ENCODE results near the gene ZBTB11.

ZBTB11 gene

GRCh38 chr3:101689286-101689685 is 12.4 kb upstream of the ZBTB11 start (continued):
- TF ChIP-seq ZNF621 (tag by site-specific recombination; IDR thresholded peaks at IDR 0.05) (no peak), ZNF785 (tag by site-specific recombination; IDR thresholded peaks at IDR 0.05) (no peak), SP3 (tag by site-specific recombination; IDR thresholded peaks at IDR 0.05) (no peak)

- Histone ChIP-seq H3K4me3 (ENCODE audit: low read depth, low read length) (peak overlapping the region; percentile 84), H3K27ac (ENCODE audit: extremely low read depth, low read depth, low read length) (peak overlapping the region; percentile 93; the same call in 1 of the 2 replicates), H3K4me1 (ENCODE audit: control insufficient read depth, insufficient read depth, low read length) (no peaks in the 10 kb centered on the region), H3K36me3 (ENCODE audit: control insufficient read depth in 2 of 2, insufficient read depth in 1 of 2, low read length in 2 of 2) (peaks cover 24 to 43% of the 10 kb centered on the region in 2 experiments; a peak in 2 of 3 replicates), H3K9me3 (ENCODE audit: control insufficient read depth, insufficient read depth, low read depth, low read length) (no peaks in the 10 kb centered on the region)
- ChIA-PET CTCF (interaction anchor here (1.1 kb wide), 1 partner anchor 10 kb away, joined by 4 read pairs; no protein-coding TSS in a partner anchor), POLR2A (interaction anchor here (0.7 to 4.2 kb wide), 7 partner anchors 11 to 113 kb away, joined by 3 to 65 read pairs (median 4); partner anchors contain the start of genes CEP97, NXPE3, PCNP and ZBTB11)
- TF ChIP-seq ZNF623 (tag by site-specific recombination; IDR thresholded peaks at IDR 0.05) = no peak
- 0 out of 2 replicates have a peak, but pooled peaks have one; percentile 11 for TF ChIP-seq ZNF335 (tag by site-specific recombination; conservative IDR thresholded peaks at IDR 0.05)
- 0 out of 2 replicates have a peak, but pooled peaks have one; percentile 3 for TF ChIP-seq ZNF792 (tag by site-specific recombination; IDR thresholded peaks at IDR 0.05)
- 0 out of 2 replicates have a peak, but pooled peaks have one; percentile 0 for TF ChIP-seq FEZF1 (tag by site-specific recombination; IDR thresholded peaks at IDR 0.05)
Observed at GRCh38 chr3:101687142-101687931, 10.4 kb upstream of the ZBTB11 start.

- TF ChIP-seq ELK4 (IDR thresholded peaks at IDR 0.05; ENCODE audit: borderline replicate concordance, low read depth, low read length) = no peak
- Histone ChIP-seq H3K27ac (ENCODE audit: extremely low read depth, low read depth, low read length) (peak overlapping the region; percentile 93), H3K36me3 (ENCODE audit: control insufficient read depth in 2 of 2, insufficient read depth in 1 of 2, low read length in 2 of 2) (peaks cover 37 to 57% of the 10 kb centered on the region in 2 experiments), H3K9me3 (ENCODE audit: control insufficient read depth, insufficient read depth, low read depth, low read length) (no peaks in the 10 kb centered on the region), H3K4me1 (ENCODE audit: control insufficient read depth, insufficient read depth, low read length) (no peaks in the 10 kb centered on the region), H3K4me3 (ENCODE audit: low read depth, low read length) (peak overlapping the region; percentile 84)
- CTCF ChIA-PET = interaction anchor here (1.1 kb wide), 1 partner anchor 8 kb away, joined by 4 read pairs; no protein-coding TSS in a partner anchor
- POLR2A ChIA-PET = interaction anchor here (0.6 to 4.2 kb wide), 6 partner anchors 9 to 161 kb away, joined by 3 to 65 read pairs (median 6); partner anchors contain the start of genes CEP97, NXPE3, PCNP and ZBTB11
Observed at GRCh38 chr3:101685870-101686307, 9.0 kb upstream of the ZBTB11 start.

- Histone ChIP-seq H3K4me1 (ENCODE audit: control insufficient read depth, insufficient read depth, low read length) (no peaks in the 10 kb centered on the region), H3K9me3 (ENCODE audit: control insufficient read depth, insufficient read depth, low read depth, low read length) (no peaks in the 10 kb centered on the region), H3K36me3 (ENCODE audit: control insufficient read depth in 2 of 2, insufficient read depth in 1 of 2, low read length in 2 of 2) (peaks cover 37 to 66% of the 10 kb centered on the region in 2 experiments), H3K4me3 (ENCODE audit: low read depth, low read length) (peak overlapping the region; percentile 84), H3K27ac (ENCODE audit: extremely low read depth, low read depth, low read length) (0 out of 2 replicates have a peak overlapping the region, but pooled peaks have one; percentile 93)
- TF ChIP-seq ZNF146 (tag by site-specific recombination; IDR thresholded peaks at IDR 0.05) (no peak), ZNF785 (tag by site-specific recombination; IDR thresholded peaks at IDR 0.05) (no peak), ZNF610 (tag by site-specific recombination; IDR thresholded peaks at IDR 0.05; ENCODE audit: borderline replicate concordance) (no peak), ZBTB8A (tag by site-specific recombination; IDR thresholded peaks at IDR 0.05) (no peak), ZNF621 (tag by site-specific recombination; IDR thresholded peaks at IDR 0.05) (no peak), ZNF654 (tag by site-specific recombination; IDR thresholded peaks at IDR 0.05; ENCODE audit: low read depth) (no peak), TSHZ1 (tag by site-specific recombination; IDR thresholded peaks at IDR 0.05; ENCODE audit: borderline replicate concordance) (no peak), ZSCAN18 (tag by site-specific recombination; IDR thresholded peaks at IDR 0.05) (no peak), ZNF391 (tag by site-specific recombination; IDR thresholded peaks at IDR 0.05; ENCODE audit: borderline replicate concordance, low read depth) (no peak), ZNF701 (tag by site-specific recombination; IDR thresholded peaks at IDR 0.05) (no peak)
- CTCF ChIA-PET = interaction anchor here (0.6 to 1.0 kb wide), 4 partner anchors 9 to 600 kb away, joined by 3 to 5 read pairs (median 4); no protein-coding TSS in a partner anchor
- POLR2A ChIA-PET = interaction anchor here (1.6 to 4.2 kb wide), 2 partner anchors 8 to 40 kb away, joined by 5 to 65 read pairs; partner anchors contain the start of genes CEP97 and ZBTB11
Observed at GRCh38 chr3:101685050-101685400, 8.1 kb upstream of the ZBTB11 start.

Measured in HEK293 (cell line).